Neutrophil (primary cell): Measurements from ENCODE around the gene ST3GAL3.

Experiments
- H3K27ac ChIP-seq: fragments of 200-600 bp; sonication (generic); 2 replicates; pipeline ENCODE4 v1.5.1; 2016; ENCODE audit warnings: mild to moderate bottlenecking, moderate library complexity
- H3K27me3 ChIP-seq: fragments of 200-600 bp; sonication (generic); 2 replicates; pipeline ENCODE4 v1.6.0; 2016; ENCODE audit warnings: mild to moderate bottlenecking
- H3K36me3 ChIP-seq: fragments of 200-600 bp; sonication (generic); 2 replicates; pipeline ENCODE4 v1.5.1; 2017
- H3K4me1 ChIP-seq, 2 experiments: fragments of 200-600 bp in 1 of 2; sonication (generic) in 1 of 2; 1 replicate in 1 of 2; 2 replicates in 1 of 2; pipeline versions ENCODE4 v1.5.1 to v1.6.1; 2013 to 2016; ENCODE audit warnings: low read depth in 1 of 2, low read length in 1 of 2, mild to moderate bottlenecking in 1 of 2, moderate library complexity in 1 of 2; ENCODE audit not compliant: control insufficient read depth in 1 of 2, insufficient read depth in 1 of 2
- H3K4me3 ChIP-seq, 2 experiments: fragments of 200-600 bp in 1 of 2; sonication (generic) in 1 of 2; 1 replicate in 1 of 2; 2 replicates in 1 of 2; pipeline ENCODE4 v1.5.1; 2013 to 2016; ENCODE audit warnings: low read depth in 1 of 2, low read length in 1 of 2, mild to moderate bottlenecking in 1 of 2, moderate library complexity in 1 of 2
- H3K9me3 ChIP-seq: fragments of 200-600 bp; sonication (generic); 2 replicates; pipeline ENCODE4 v1.5.1; 2016
- TF ChIP-seq, protein P1 (sequence below): fragments of 200-600 bp; sonication (generic); IDR thresholded peaks from 2 replicates; pipeline ENCODE4 v1.5.1; 2016; ENCODE audit warnings: antibody characterized with exemption

ST3GAL3 gene

GRCh38 chr1:43960798-43961197 lies 253.5 kb downstream of the ST3GAL3 start:
- peaks cover 21 to 38% of the 10 kb centered on the region in 2 experiments for H3K4me1 ChIP-seq
- H3K27me3 ChIP-seq: no peaks in the 10 kb centered on the region
- H3K27ac ChIP-seq: no peak overlapping the region
- no peaks in the 10 kb centered on the region for H3K9me3 ChIP-seq
- no peak overlapping the region for H3K4me3 ChIP-seq
- TF ChIP-seq, protein P1, sequence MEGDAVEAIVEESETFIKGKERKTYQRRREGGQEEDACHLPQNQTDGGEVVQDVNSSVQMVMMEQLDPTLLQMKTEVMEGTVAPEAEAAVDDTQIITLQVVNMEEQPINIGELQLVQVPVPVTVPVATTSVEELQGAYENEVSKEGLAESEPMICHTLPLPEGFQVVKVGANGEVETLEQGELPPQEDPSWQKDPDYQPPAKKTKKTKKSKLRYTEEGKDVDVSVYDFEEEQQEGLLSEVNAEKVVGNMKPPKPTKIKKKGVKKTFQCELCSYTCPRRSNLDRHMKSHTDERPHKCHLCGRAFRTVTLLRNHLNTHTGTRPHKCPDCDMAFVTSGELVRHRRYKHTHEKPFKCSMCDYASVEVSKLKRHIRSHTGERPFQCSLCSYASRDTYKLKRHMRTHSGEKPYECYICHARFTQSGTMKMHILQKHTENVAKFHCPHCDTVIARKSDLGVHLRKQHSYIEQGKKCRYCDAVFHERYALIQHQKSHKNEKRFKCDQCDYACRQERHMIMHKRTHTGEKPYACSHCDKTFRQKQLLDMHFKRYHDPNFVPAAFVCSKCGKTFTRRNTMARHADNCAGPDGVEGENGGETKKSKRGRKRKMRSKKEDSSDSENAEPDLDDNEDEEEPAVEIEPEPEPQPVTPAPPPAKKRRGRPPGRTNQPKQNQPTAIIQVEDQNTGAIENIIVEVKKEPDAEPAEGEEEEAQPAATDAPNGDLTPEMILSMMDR: no peak
- peaks cover 58% of the 10 kb centered on the region for H3K36me3 ChIP-seq

DNA sequence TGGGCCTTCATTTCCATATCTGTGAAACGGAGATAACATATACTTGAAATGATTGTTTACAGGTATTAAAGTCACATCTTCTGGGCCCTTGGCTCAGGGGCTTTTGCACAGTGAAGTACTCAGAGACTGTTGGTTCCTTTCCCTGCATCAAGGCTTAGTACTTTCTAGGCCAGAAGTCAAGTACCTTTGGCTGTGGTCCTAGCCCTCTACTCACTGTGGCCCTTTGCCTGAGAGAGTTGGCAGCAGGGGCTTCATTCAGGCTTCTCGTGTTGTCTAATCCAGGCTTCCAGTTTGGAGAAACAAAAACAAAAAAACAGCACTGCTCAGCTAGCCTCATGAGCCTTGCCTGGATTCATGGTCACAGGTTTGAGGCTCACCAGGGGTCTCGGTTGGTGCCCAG lies 254.4 kb downstream of the ST3GAL3 start:
- H3K27ac ChIP-seq: no peak overlapping the region
- no peak overlapping the region for H3K4me3 ChIP-seq
- H3K4me1 ChIP-seq: peaks cover 21 to 38% of the 10 kb centered on the region in 2 experiments
- TF ChIP-seq, protein P1: no peak
- no peaks in the 10 kb centered on the region for H3K9me3 ChIP-seq
- no peaks in the 10 kb centered on the region for H3K27me3 ChIP-seq
- H3K36me3 ChIP-seq: peaks cover 59% of the 10 kb centered on the region

- H3K36me3 ChIP-seq: peaks cover 58% of the 10 kb centered on the region
- H3K27me3 ChIP-seq: no peaks in the 10 kb centered on the region
- no peak overlapping the region for H3K4me3 ChIP-seq
- H3K27ac ChIP-seq: no peak overlapping the region
- H3K9me3 ChIP-seq: no peaks in the 10 kb centered on the region
- TF ChIP-seq, protein P1: no peak
- peaks cover 21 to 35% of the 10 kb centered on the region in 2 experiments for H3K4me1 ChIP-seq
These were observed 255.0 kb downstream of the ST3GAL3 start for GRCh38 chr1:43962324-43962723.

- Histone ChIP-seq H3K9me3 (no peaks in the 10 kb centered on the region), H3K36me3 (peaks cover 54% of the 10 kb centered on the region), H3K27ac (no peak overlapping the region), H3K4me1 (peaks cover 16 to 28% of the 10 kb centered on the region in 2 experiments), H3K27me3 (no peaks in the 10 kb centered on the region), H3K4me3 (no peak overlapping the region)
- TF ChIP-seq, protein P1: no peak
These were observed 255.7 kb downstream of the ST3GAL3 start for GRCh38 chr1:43963006-43963405.

DNA sequence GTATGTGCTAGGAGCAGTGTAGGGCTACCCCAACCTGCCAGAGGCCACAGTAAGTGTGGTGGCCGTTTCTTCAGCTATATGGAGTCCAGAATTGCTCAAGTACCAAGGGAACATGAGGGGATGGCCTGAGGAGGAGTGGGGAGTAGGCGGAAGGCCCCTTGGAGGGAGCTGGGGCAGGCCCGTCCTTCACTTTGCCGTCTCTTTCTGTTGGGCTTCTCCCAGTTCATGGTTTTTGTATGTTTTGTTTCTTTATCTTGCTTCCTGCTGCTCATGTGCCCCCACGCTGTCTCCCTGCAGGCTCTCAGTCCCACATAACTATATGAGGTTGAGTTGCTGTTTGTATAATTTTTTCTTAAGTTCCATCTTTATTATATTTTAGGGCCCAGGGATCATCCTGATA lies 256.6 kb downstream of the ST3GAL3 start:
- TF ChIP-seq, protein P1: no peak
- no peak overlapping the region for H3K4me3 ChIP-seq
- peaks cover 16 to 25% of the 10 kb centered on the region in 2 experiments for H3K4me1 ChIP-seq
- H3K9me3 ChIP-seq: no peaks in the 10 kb centered on the region
- H3K27ac ChIP-seq: no peak overlapping the region
- H3K27me3 ChIP-seq: no peaks in the 10 kb centered on the region
- H3K36me3 ChIP-seq: peaks cover 49% of the 10 kb centered on the region

DNA sequence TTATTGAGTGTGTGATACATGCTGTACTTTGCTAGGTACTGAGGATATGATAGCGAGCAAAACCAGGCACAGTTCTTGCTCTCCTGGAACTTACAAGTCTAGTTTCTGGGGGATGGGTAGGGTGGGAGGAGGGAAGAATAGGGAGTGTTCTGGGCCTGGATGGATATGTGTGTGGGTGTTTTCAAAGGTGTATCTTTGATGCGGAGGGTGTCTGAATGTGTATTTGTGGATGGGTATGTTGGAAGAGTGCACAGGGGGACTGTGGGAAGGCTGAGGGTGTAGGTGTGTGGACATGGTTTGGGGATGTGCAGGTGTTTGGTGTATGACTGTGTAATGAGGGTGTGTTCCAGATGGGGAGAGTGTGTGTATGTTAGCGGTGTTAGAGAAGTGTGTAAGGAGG lies 258.0 kb downstream of the ST3GAL3 start:
- no peak overlapping the region for H3K27ac ChIP-seq
- no peaks in the 10 kb centered on the region for H3K27me3 ChIP-seq
- H3K4me1 ChIP-seq: peaks cover 28 to 37% of the 10 kb centered on the region in 2 experiments
- H3K36me3 ChIP-seq: peaks cover 37% of the 10 kb centered on the region
- H3K4me3 ChIP-seq: no peak overlapping the region
- H3K9me3 ChIP-seq: no peaks in the 10 kb centered on the region
- TF ChIP-seq, protein P1: no peak
